ENCODE results near the gene ING2.

DNA sequence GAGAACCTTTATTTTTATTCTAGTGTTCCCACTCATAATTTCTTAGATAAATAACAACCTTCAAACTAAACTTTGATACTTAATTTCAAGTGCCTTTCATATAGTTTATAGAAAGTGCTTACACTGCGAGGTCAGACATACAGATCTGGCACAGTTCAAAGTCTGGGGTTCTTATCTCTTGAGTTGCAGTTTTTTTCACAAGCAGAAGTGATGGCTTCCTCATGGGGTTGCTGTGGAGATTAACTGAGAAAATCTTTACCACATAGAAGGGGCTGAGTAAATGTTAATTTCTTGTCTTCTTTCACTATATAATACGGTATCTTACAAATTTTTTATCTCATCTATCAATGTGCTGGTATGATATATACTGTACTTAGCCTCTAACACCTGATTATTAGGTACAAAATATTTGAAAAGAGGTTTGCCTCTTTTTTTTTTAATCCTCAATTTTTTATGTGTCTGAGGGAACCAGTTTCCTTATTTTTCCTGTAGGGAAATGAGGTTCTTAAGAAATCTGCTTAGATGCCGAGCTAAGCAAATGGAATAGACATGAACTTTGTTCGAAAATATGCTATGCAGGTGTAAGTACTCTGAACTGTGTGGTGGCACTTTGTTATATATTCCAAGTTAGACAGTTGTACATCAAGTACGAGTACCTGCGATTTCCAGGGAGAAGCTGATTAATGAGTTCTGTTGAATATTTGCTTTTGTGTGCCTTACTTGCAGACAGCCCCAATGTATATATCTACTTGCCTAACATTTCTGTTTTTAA lies 3.3 kb downstream of the ING2 start:
- TF ChIP-seq CTCF (IDR thresholded peaks at IDR 0.05) (no peak), POLR2A (IDR thresholded peaks at IDR 0.05) (no peak)
